ENCODE results near the gene C6orf141.
"Not testable (repeated sequence)": the region's sequence is repeated elsewhere in the genome, so short reads cannot be mapped to it uniquely, and the experiment has no call there.

Gene C6orf141

DNA sequence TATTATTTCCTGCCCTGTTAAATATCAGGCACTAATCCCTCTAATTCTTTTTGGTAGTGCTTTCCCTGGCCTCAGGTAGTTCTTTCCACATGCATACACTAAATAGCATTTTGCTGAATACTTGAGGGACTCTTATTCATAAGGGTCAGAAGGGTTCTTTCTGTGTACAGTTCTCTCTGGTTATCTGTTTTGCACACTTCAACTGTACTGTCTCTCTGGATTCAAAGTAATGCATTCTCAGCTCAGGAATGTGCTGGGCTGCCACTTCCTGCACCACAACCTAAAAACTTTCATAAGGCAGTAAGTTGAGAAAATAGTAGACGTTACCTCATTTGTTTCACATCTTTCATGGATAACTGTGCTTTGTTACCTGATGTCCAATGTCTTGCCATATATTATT is 32.1 kb downstream of the C6orf141 start:
- DNase-seq = no peak

DNA sequence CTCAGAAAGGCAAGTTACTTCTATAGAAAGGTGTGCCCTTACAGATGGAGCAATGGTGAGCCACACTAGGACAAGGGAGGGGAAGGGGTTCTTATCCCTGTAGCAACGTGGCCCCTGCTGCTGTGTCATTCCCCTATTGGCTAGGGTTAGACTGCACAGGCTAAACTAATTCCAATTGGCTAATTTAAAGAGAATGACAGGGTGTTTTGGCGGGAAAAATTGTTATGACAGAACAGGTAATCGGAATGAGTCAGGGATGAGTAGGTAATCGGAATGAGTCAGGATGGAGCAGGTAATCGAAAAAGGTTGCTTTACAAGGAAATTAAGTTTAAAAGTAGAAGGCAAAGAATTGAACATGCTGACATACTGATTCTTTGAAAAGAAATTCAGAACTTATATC is 36.8 kb downstream of the C6orf141 start:
- DNase-seq = not testable (repeated sequence)
